HG03103 (cell line): Measurements from ENCODE around the gene TLE4.

Source experiments
- ATAC-seq: cut with Tn5 transposase; IDR thresholded peaks from one replicate; pipeline ENCODE4 v1.9.1; 2021; ENCODE audit warnings: low read depth; ENCODE audit not compliant: unreplicated experiment

TLE4 gene

GRCh38 chr9:79684711-79685575 lies 113.2 kb downstream of the TLE4 start:
- no peak for ATAC-seq

- ATAC-seq: no peak
These were observed 113.8 kb downstream of the TLE4 start for GRCh38 chr9:79685577-79685976.

- ATAC-seq: no peak
These were observed 114.8 kb downstream of the TLE4 start for GRCh38 chr9:79686381-79687130.

- no peak for ATAC-seq
These were observed 115.3 kb downstream of the TLE4 start for GRCh38 chr9:79687131-79687447.

- ATAC-seq: no peak
These were observed 116.6 kb downstream of the TLE4 start for GRCh38 chr9:79688363-79688762.

GRCh38 chr9:79689576-79689975 lies 117.8 kb downstream of the TLE4 start:
- ATAC-seq: no peak

- ATAC-seq: no peak
These were observed 119.7 kb downstream of the TLE4 start for GRCh38 chr9:79691496-79691895.

GRCh38 chr9:79692857-79693571 lies 121.2 kb downstream of the TLE4 start:
- no peak for ATAC-seq

- no peak for ATAC-seq
These were observed 122.0 kb downstream of the TLE4 start for GRCh38 chr9:79693750-79694149.

GRCh38 chr9:79694208-79694607 lies 122.4 kb downstream of the TLE4 start:
- ATAC-seq: no peak

- ATAC-seq: no peak
These were observed 123.1 kb downstream of the TLE4 start for GRCh38 chr9:79694676-79695400.

- no peak for ATAC-seq
These were observed 123.9 kb downstream of the TLE4 start for GRCh38 chr9:79695531-79696175.

- no peak for ATAC-seq
These were observed 127.2 kb downstream of the TLE4 start for GRCh38 chr9:79698967-79699366.

- no peak for ATAC-seq
These were observed 127.7 kb downstream of the TLE4 start for GRCh38 chr9:79699479-79699878.

- ATAC-seq: no peak
These were observed 129.0 kb downstream of the TLE4 start for GRCh38 chr9:79700607-79701360.

GRCh38 chr9:79701651-79702050 lies 129.9 kb downstream of the TLE4 start:
- no peak for ATAC-seq

GRCh38 chr9:79705704-79706103 lies 133.9 kb downstream of the TLE4 start:
- no peak for ATAC-seq

- no peak for ATAC-seq
These were observed 134.7 kb downstream of the TLE4 start for GRCh38 chr9:79706512-79706911.

GRCh38 chr9:79707589-79707988 lies 135.8 kb downstream of the TLE4 start:
- no peak for ATAC-seq

GRCh38 chr9:79708541-79708940 lies 136.8 kb downstream of the TLE4 start:
- no peak for ATAC-seq
